ENCODE data around the gene CFAP65. TPM values are rescaled to one million over a fixed set of nuclear protein-coding genes. Genes with fewer than 3 reads are reported as not detected.

Gene CFAP65
- total and polyA plus RNA-seq, 2 of the 13 experiments (the other 11 are each of a cell fraction or from before 2014, with no cell fraction given) = 0.05 TPM; not detected in 1

DNA sequence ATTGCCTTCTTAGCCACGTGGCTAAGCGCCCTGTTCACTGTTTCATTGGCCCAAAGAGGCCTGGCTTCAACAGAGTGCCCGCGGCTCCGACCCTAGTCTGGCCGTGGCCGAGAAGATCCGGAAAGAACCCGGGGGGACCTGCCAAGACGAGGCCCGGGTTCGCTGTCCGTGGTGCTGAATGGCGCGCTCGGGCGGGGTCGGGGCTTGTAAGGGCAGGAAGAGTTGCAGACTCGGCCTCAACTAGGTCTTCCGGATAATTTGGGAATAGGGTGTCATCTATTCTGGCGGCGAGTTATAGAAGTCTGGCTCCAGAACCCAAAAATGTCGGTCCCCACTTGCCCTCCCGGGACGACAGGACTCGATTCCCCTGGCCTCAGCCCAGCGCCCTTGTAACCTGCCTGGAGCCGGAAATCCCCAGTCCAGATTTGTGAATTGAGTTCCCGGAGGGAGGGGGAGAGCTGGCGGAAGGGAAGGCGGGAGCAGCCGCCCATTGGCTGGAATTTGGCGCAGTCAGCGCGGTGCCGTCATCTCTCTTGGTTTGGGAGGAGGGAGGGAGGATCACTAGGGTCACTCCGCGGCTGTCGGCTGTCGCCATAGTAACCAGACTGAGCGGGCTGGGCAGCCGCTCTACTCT is 78.3 kb downstream of the CFAP65 start (continued):
- TF ChIP-seq, protein P1, sequence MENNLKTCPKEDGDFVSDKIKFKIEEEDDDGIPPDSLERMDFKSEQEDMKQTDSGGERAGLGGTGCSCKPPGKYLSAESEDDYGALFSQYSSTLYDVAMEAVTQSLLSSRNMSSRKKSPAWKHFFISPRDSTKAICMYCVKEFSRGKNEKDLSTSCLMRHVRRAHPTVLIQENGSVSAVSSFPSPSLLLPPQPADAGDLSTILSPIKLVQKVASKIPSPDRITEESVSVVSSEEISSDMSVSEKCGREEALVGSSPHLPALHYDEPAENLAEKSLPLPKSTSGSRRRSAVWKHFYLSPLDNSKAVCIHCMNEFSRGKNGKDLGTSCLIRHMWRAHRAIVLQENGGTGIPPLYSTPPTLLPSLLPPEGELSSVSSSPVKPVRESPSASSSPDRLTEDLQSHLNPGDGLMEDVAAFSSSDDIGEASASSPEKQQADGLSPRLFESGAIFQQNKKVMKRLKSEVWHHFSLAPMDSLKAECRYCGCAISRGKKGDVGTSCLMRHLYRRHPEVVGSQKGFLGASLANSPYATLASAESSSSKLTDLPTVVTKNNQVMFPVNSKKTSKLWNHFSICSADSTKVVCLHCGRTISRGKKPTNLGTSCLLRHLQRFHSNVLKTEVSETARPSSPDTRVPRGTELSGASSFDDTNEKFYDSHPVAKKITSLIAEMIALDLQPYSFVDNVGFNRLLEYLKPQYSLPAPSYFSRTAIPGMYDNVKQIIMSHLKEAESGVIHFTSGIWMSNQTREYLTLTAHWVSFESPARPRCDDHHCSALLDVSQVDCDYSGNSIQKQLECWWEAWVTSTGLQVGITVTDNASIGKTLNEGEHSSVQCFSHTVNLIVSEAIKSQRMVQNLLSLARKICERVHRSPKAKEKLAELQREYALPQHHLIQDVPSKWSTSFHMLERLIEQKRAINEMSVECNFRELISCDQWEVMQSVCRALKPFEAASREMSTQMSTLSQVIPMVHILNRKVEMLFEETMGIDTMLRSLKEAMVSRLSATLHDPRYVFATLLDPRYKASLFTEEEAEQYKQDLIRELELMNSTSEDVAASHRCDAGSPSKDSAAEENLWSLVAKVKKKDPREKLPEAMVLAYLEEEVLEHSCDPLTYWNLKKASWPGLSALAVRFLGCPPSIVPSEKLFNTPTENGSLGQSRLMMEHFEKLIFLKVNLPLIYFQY (CRISPR knock-in tag; IDR thresholded peaks at IDR 0.05; ENCODE audit: borderline replicate concordance) = peak; percentile 86
- TF ChIP-seq JUNB (CRISPR knock-in tag; IDR thresholded peaks at IDR 0.05; ENCODE audit: borderline replicate concordance) (peak; percentile 70), KDM5A (IDR thresholded peaks at IDR 0.05; ENCODE audit: borderline replicate concordance, low read length) (no peak), FOXK1 (CRISPR knock-in tag; IDR thresholded peaks at IDR 0.05; ENCODE audit: borderline replicate concordance, low read depth) (peak; percentile 77; the same call in 1 of the 2 replicates), IKZF1 (IDR thresholded peaks at IDR 0.05) (no peak), U2AF2 (IDR thresholded peaks at IDR 0.05; ENCODE audit: low read depth, low read length) (no peak), ZNF567 (CRISPR knock-in tag; IDR thresholded peaks at IDR 0.05; ENCODE audit: borderline replicate concordance) (no peak), CENPX (CRISPR knock-in tag; IDR thresholded peaks at IDR 0.05) (no peak), MTA3 (CRISPR knock-in tag; IDR thresholded peaks at IDR 0.05) (no peak), IRF2 (CRISPR knock-in tag; IDR thresholded peaks at IDR 0.05) (peak; percentile 71; the same call in 1 of the 2 replicates), THYN1 (CRISPR knock-in tag; IDR thresholded peaks at IDR 0.05; ENCODE audit: borderline replicate concordance, low read depth) (no peak), HNRNPUL1 (IDR thresholded peaks at IDR 0.05; ENCODE audit: low read depth, low read length) (no peak), ZNF367 (CRISPR knock-in tag; IDR thresholded peaks at IDR 0.05; ENCODE audit: borderline replicate concordance) (peak; percentile 89; the same call in 1 of the 2 replicates), PITX1 (CRISPR knock-in tag; IDR thresholded peaks at IDR 0.05) (peak; percentile 68; the same call in 1 of the 2 replicates), HHEX (CRISPR knock-in tag; IDR thresholded peaks at IDR 0.05) (no peak), ZNF816 (CRISPR knock-in tag; IDR thresholded peaks at IDR 0.05; ENCODE audit: borderline replicate concordance) (peak; percentile 91), HMGA1 (CRISPR knock-in tag; conservative IDR thresholded peaks at IDR 0.05) (no peak), ZNF652 (CRISPR knock-in tag; IDR thresholded peaks at IDR 0.05; ENCODE audit: borderline replicate concordance, low read depth) (no peak), ZNF207 (IDR thresholded peaks at IDR 0.05; ENCODE audit: borderline replicate concordance) (no peak), KAT7 (CRISPR knock-in tag; IDR thresholded peaks at IDR 0.05; ENCODE audit: borderline replicate concordance) (no peak), MED13 (CRISPR knock-in tag; IDR thresholded peaks at IDR 0.05) (peak; percentile 85; the same call in 1 of the 2 replicates), SNAPC2 (CRISPR knock-in tag; IDR thresholded peaks at IDR 0.05) (peak; percentile 61; the same call in 1 of the 2 replicates)
- TF ChIP-seq, protein P2, sequence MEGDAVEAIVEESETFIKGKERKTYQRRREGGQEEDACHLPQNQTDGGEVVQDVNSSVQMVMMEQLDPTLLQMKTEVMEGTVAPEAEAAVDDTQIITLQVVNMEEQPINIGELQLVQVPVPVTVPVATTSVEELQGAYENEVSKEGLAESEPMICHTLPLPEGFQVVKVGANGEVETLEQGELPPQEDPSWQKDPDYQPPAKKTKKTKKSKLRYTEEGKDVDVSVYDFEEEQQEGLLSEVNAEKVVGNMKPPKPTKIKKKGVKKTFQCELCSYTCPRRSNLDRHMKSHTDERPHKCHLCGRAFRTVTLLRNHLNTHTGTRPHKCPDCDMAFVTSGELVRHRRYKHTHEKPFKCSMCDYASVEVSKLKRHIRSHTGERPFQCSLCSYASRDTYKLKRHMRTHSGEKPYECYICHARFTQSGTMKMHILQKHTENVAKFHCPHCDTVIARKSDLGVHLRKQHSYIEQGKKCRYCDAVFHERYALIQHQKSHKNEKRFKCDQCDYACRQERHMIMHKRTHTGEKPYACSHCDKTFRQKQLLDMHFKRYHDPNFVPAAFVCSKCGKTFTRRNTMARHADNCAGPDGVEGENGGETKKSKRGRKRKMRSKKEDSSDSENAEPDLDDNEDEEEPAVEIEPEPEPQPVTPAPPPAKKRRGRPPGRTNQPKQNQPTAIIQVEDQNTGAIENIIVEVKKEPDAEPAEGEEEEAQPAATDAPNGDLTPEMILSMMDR (CRISPR knock-in tag; IDR thresholded peaks at IDR 0.05) = 0 out of 2 replicates have a peak, but pooled peaks have one; percentile 6
- TF ChIP-seq, protein P3, sequence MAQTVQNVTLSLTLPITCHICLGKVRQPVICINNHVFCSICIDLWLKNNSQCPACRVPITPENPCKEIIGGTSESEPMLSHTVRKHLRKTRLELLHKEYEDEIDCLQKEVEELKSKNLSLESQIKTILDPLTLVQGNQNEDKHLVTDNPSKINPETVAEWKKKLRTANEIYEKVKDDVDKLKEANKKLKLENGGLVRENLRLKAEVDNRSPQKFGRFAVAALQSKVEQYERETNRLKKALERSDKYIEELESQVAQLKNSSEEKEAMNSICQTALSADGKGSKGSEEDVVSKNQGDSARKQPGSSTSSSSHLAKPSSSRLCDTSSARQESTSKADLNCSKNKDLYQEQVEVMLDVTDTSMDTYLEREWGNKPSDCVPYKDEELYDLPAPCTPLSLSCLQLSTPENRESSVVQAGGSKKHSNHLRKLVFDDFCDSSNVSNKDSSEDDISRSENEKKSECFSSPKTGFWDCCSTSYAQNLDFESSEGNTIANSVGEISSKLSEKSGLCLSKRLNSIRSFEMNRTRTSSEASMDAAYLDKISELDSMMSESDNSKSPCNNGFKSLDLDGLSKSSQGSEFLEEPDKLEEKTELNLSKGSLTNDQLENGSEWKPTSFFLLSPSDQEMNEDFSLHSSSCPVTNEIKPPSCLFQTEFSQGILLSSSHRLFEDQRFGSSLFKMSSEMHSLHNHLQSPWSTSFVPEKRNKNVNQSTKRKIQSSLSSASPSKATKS (CRISPR knock-in tag; IDR thresholded peaks at IDR 0.05) = no peak

Measured in HepG2 (cell line).